ENCODE data around the gene ENAH.
"Not testable (repeated sequence)": the region's sequence is repeated elsewhere in the genome, so short reads cannot be mapped to it uniquely, and the experiment has no call there.

The ENAH gene

GRCh38 chr1:225522588-225523262 lies 130.2 kb downstream of the ENAH start:
- no peak for DNase-seq

- no peak for DNase-seq
Measured at GRCh38 chr1:225520587-225521227, 132.2 kb downstream of the ENAH start.

GRCh38 chr1:225519166-225519863 lies 133.6 kb downstream of the ENAH start:
- DNase-seq = no peak

- DNase-seq = no peak
Measured at GRCh38 chr1:225517697-225518096, 135.2 kb downstream of the ENAH start.

GRCh38 chr1:225517221-225517620 lies 135.7 kb downstream of the ENAH start:
- DNase-seq = no peak

GRCh38 chr1:225514671-225515081 lies 138.2 kb downstream of the ENAH start:
- DNase-seq = no peak

- not testable (repeated sequence) for DNase-seq
Measured at GRCh38 chr1:225513576-225513975, 139.3 kb downstream of the ENAH start.

- no peak for DNase-seq
Measured at GRCh38 chr1:225511828-225512381, 141.0 kb downstream of the ENAH start.

GRCh38 chr1:225510740-225511139 lies 142.2 kb downstream of the ENAH start:
- DNase-seq = not testable (repeated sequence)

- no peak for DNase-seq
Measured at GRCh38 chr1:225509770-225510169, 143.2 kb downstream of the ENAH start.

- no peak for DNase-seq
Measured at GRCh38 chr1:225509376-225509707, 143.6 kb downstream of the ENAH start.

GRCh38 chr1:225508538-225509375 lies 144.2 kb downstream of the ENAH start:
- DNase-seq = no peak

- no peak for DNase-seq
Measured at GRCh38 chr1:225506727-225507126, 146.2 kb downstream of the ENAH start.

- no peak for DNase-seq
Measured at GRCh38 chr1:225504776-225505175, 148.1 kb downstream of the ENAH start.

- DNase-seq = no peak
Measured at GRCh38 chr1:225500624-225501192, 152.2 kb downstream of the ENAH start.

GRCh38 chr1:225498549-225499136 lies 154.3 kb downstream of the ENAH start:
- DNase-seq = no peak

- DNase-seq = no peak
Measured at GRCh38 chr1:225494789-225495359, 158.0 kb downstream of the ENAH start.

GRCh38 chr1:225493591-225494246 lies 159.2 kb downstream of the ENAH start:
- no peak for DNase-seq

GRCh38 chr1:225488676-225489075 lies 164.2 kb downstream of the ENAH start:
- DNase-seq = no peak

- no peak for DNase-seq
Measured at GRCh38 chr1:225486856-225487255, 166.1 kb downstream of the ENAH start.

GRCh38 chr1:225485991-225486530 lies 166.9 kb downstream of the ENAH start:
- DNase-seq = no peak

Measured in NCI-H1105 treated with DMSO at 0.1 percent for 48 hours (cell line).